ENCODE data around the gene ZNF205.
"Not testable (repeated sequence)": the region's sequence is repeated elsewhere in the genome, so short reads cannot be mapped to it uniquely, and the experiment has no call there.

Gene ZNF205

DNA sequence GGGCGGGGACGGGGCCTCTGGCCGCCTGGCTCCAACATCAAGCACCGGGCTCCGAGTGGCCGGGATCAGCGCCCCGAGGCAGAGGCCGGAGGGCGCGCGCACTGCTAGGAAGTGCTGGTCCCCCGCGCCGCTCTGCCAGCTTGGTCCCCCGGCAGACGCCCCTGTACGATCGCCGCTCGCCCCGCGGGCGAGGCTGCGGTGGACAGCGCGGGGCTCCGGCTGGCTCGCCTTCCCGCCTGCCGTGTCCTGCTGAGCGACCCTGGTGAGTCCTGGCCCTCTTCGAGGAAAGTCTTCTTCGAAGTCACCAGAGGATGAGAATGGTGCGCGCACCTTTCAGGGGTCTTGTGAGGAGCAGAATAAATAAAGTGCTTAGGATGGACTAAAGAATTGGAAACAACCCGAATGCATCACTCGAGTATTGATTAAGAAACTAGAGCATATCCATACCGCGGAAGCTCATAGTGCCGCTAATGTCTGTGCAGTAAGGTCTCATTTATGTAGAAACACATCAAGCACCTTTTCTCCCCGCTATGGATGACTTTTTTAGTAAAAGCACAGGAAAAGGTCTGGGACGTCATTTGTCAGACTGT, 22.8 kb downstream of the ZNF205 start:
- peak; percentile 10 for DNase-seq

GRCh38 chr16:3137267-3137666, 24.9 kb downstream of the ZNF205 start:
- DNase-seq, result no peak

- no peak for DNase-seq
Measured at GRCh38 chr16:3138342-3138741, 26.0 kb downstream of the ZNF205 start.

GRCh38 chr16:3138823-3139426, 26.5 kb downstream of the ZNF205 start:
- no peak for DNase-seq

DNA sequence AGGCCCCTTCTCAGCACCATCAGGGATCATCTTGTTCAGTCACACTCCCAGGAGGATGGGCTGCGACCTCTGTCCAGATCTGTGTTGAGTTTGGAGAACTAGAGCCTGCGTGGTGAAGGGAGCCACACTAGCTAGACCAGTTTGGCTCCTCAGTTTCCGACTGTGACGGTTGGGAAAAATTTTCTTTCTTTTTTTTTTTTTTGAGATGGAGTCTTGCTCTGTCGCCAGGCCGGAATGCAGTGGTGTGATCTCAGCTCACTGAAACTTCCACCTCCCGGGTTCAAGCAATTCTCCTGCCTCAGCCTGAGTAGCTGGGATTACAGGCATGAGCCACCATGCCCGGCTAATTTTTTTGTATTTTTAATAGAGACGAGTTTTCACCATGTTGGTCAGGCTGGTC, 27.2 kb downstream of the ZNF205 start:
- DNase-seq, result not testable (repeated sequence)

DNA sequence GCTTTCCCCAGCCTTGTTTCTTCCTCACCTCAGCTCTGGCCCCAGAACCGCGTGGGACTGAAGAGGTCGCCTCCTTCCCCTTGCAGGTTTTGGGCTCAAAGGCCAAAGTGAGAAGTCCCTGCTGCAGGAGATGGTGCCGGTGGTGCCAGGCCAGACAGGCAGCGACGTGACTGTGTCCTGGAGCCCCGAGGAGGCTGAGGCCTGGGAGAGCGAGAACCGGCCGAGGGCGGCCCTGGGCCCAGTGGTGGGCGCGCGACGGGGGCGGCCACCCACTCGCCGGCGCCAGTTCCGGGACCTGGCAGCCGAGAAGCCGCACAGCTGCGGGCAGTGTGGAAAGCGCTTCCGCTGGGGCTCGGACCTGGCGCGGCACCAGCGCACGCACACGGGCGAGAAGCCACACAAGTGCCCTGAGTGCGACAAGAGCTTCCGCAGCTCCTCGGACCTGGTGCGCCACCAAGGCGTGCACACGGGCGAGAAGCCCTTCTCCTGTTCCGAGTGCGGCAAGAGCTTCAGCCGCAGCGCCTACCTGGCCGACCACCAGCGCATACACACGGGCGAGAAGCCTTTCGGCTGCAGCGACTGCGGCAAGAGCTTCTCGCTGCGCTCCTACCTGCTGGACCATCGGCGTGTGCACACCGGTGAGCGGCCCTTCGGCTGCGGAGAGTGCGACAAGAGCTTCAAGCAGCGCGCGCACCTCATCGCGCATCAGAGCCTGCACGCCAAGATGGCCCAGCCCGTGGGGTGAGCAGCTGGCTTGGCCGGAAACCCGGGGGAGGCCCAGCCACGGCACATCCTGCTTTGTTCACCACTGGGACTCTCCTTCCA, 28.4 kb downstream of the ZNF205 start:
- no peak for DNase-seq

DNA sequence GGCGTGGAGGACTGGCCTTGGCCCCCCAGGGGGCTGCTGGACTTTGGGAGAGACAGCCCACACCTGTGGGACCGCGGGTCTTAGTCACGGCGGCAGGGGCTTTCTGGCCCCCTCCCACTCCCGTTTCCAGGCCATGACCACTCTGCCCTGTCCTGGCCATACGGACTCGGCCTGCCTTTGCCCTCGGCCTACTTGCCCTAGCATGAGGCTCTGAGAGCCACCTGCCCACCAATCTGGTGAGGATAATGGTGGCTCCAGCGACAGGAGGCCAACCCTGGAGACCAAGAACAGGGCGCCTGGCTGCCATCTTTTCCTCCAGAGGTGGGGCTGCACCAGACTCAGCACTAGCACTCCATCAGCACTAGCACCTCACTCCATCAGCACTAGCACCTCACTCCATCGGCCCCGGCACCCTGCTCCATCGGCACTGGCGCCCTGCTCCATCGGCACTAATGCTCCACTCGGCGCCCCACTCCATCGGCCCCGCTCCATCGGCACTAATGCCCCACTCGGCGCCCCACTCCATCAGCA, 29.5 kb downstream of the ZNF205 start:
- DNase-seq, result no peak

GRCh38 chr16:3142327-3142726, 29.9 kb downstream of the ZNF205 start:
- DNase-seq, result no peak

DNA sequence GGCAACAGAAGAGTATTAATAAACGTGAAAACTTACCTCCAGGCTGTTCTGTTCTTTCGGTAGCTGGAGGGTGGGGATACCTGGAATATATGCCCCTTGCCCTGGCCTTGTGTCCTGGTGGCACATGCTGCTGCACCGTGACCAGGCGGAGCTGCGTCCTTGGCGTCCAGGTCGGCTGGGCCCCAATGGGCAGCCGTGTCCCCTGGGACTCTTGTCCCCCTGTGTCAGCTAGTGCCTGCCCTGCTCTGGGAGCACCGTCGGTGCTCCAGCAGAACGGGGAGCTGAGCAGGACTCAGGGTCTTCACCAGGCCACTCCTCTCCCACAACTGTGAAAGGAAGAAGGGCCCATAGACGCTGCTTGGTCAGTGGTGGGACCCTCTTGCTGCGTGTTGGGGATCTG, 30.4 kb downstream of the ZNF205 start:
- no peak for DNase-seq

DNA sequence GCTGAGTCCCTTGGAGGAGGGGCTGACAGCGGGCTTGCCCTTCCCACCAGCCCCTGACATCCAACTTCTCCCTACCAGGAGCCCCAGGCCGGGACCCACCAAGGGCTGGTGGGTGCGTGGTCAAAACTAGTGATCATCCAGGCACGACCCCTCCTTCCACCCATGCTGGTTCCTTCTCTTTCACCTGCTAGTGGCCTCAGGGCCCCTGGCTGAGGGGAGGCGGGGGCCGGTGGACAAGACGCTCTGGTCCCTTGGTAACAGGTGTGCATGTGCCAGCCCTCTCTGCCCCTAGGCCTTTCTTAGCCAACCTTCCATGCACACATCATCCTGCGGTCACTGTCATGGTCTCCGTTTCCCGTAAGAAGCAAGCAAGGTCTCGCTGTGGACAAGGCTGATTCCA, 30.8 kb downstream of the ZNF205 start:
- DNase-seq, result no peak

- no peak for DNase-seq
Measured at GRCh38 chr16:3143598-3144320, 31.4 kb downstream of the ZNF205 start.

GRCh38 chr16:3144321-3144983, 32.1 kb downstream of the ZNF205 start:
- DNase-seq, result no peak

DNA sequence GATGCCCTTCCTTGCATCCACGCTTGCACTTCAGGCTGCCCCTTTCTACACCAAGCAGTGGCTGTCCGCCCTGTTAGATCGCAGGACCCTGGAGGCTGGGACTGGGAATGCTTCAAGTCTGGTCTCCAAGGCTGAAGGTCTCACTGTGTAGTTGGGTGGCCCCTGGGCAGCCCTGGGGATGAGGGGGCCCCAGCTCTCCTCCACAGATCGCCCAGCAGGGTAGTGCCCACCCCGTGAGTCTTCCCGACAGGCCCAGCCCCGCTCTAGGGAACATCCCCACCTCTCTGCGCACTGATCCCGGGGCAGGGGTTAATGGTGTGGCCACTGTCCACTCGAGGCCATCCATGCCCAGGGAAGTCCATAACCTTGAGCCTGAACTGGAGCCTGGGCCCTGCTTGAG, 32.8 kb downstream of the ZNF205 start:
- DNase-seq, result no peak

DNA sequence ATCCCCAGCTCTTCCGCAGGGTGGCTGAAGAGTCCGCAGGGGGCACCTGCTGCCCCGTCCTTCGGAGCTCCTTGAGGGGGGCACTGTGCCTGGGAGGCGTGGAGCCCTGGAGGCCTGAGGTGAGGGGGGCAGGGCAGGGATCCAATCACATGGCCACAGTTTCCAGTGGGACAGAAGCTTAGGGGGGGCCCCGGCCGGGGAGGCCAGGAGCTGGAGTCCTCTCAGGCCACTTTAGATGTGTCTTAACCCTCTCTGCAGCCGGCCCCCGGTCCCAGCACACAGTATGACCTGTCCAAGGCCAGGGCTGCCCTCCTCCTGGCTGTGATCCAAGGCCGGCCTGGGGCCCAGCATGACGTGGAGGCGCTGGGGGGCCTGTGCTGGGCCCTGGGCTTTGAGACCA, 33.3 kb downstream of the ZNF205 start:
- no peak for DNase-seq

- no peak for DNase-seq
Measured at GRCh38 chr16:3147046-3147756, 34.8 kb downstream of the ZNF205 start.

DNA sequence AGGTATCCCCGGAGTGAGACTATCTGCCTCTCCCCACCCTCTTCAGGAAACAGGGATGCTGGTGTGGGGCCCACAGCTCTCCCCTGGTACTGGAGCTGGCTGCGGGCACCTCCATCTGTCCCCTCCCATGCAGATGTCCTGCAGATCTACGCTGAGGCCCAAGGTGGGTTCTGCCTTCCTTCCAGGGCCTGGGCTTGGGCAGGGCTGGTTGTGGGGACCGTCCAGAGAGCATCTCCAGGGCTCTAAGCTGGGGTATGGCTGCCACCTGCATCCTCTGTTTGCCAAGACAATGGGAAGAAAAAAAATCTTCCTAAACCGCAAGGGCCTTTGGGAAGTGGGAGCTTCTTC, 35.3 kb downstream of the ZNF205 start:
- no peak for DNase-seq

GRCh38 chr16:3148256-3149192, 36.1 kb downstream of the ZNF205 start:
- no peak for DNase-seq

DNA sequence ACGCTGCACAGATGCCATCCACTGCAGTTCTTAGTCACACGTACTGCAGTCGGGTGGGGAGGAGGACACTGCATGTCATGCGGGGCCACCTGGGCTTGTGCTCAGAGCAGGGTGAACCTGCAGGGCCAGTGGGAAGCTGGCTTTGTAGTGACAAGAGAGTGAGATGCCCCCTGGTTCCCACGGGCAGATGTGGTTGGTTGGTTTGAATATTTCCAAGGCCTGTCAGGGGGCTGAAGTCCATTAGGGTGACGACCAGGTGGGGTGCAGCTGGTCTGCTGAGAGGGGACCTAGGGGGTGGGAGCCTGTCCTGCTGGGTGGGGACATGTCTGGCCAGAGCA, 36.8 kb downstream of the ZNF205 start:
- DNase-seq, result no peak

- peak; percentile 70 for DNase-seq
Measured at GRCh38 chr16:3149630-3150345, 37.4 kb downstream of the ZNF205 start.
